Endothelial cell of umbilical vein (primary cell): ENCODE data around the gene PLEKHB2. TPM values are rescaled to one million over a fixed set of nuclear protein-coding genes. Genes with fewer than 3 reads are reported as not detected.
A peak's percentile ranks its signal among the peaks of the same experiment; 100 is the strongest.

ENCODE experiments used
- BruUV-seq: library from RNA; stranded (reverse); fragments of 400-500 nt; replicated peaks from 2 replicates; lab custom pipeline; 2021; lab: Mats Ljungman, UMichigan
- CTCF ChIA-PET: fragments of 300-600, 350-600 bp; sonication (Branson Sonifier 250); formaldehyde crosslinking; loops from one replicate; lab custom pipeline; 2021; ENCODE audit warnings: antibody characterized with exemption, inconsistent platforms; lab: Charles Lee
- POLR2A ChIA-PET: fragments of 300-600, 350-600 bp; sonication (Branson Sonifier 250); formaldehyde crosslinking; loops from one replicate; lab custom pipeline; 2021; ENCODE audit warnings: antibody characterized with exemption, inconsistent platforms; lab: Charles Lee
- DNase-seq: peaks from one replicate; pipeline ENCODE4 v3.0.0-alpha.2; 2011; ENCODE audit warnings: low read depth, low spot score
- FAIRE-seq: peaks from 2 replicates; lab custom pipeline; 2011; peaks lifted over from hg19 to GRCh38; lab: Jason Lieb, UNC
- H2AFZ ChIP-seq: 2 replicates; pipeline ENCODE4 v1.6.0; 2012; ENCODE audit warnings: low read depth, low read length, control low read depth, inconsistent platforms
- H3K27ac ChIP-seq: 2 replicates; pipeline ENCODE4 v1.5.1; 2011; ENCODE audit warnings: low read depth, mild to moderate bottlenecking, control low read depth, low read length, moderate library complexity; ENCODE audit not compliant: insufficient read depth
- H3K27me3 ChIP-seq, 2 experiments: 2 replicates each; pipeline versions ENCODE4 v1.6.0 to v1.6.1; 2011; ENCODE audit warnings: low read length in 2 of 2, mixed read lengths in 1 of 2; ENCODE audit not compliant: control insufficient read depth in 2 of 2, insufficient read depth in 2 of 2
- H3K36me3 ChIP-seq, 2 experiments: 2 replicates in 1 of 2; 3 replicates in 1 of 2; pipeline ENCODE4 v1.5.1; 2011; ENCODE audit warnings: low read length in 2 of 2, mild to moderate bottlenecking in 1 of 2, moderate library complexity in 1 of 2; ENCODE audit not compliant: control insufficient read depth in 2 of 2, insufficient read depth in 2 of 2; ENCODE audit errors: extremely low read depth in 1 of 2
- H3K4me1 ChIP-seq: 3 replicates; pipeline ENCODE4 v1.5.1; 2011; ENCODE audit warnings: mild to moderate bottlenecking, low read length; ENCODE audit not compliant: control insufficient read depth, insufficient read depth; ENCODE audit errors: extremely low read depth
- H3K4me2 ChIP-seq: 2 replicates; pipeline ENCODE4 v1.6.1; 2011; ENCODE audit warnings: low read length, control low read depth, mixed read lengths; ENCODE audit not compliant: insufficient read depth
- H3K4me3 ChIP-seq, 3 experiments: fragments of 200-600 bp in 1 of 3; sonication (generic), shearing (Covaris generic) in 1 of 3; replicated peaks in 1 of 3; 2 replicates each; pipeline ENCODE4 v1.5.1; 2011 to 2016; ENCODE audit warnings: control low read depth in 3 of 3, low read length in 3 of 3, mild to moderate bottlenecking in 2 of 3, inconsistent platforms in 1 of 3, low read depth in 1 of 3, moderate library complexity in 1 of 3; ENCODE audit not compliant: insufficient read depth in 1 of 3
- H3K79me2 ChIP-seq: 2 replicates; pipeline ENCODE4 v1.6.0; 2012; ENCODE audit warnings: low read length, inconsistent platforms; ENCODE audit not compliant: control insufficient read depth, insufficient read depth
- H3K9ac ChIP-seq: replicated peaks from 2 replicates; pipeline ENCODE3; 2011; ENCODE audit warnings: low read length, control low read depth; ENCODE audit not compliant: insufficient read depth; ENCODE audit errors: extremely low read depth
- H3K9me1 ChIP-seq: replicated peaks from 3 replicates; pipeline ENCODE4 v1.6.0; 2011; ENCODE audit warnings: mild to moderate bottlenecking, low read length; ENCODE audit not compliant: control insufficient read depth, insufficient read depth; ENCODE audit errors: extremely low read depth
- H3K9me3 ChIP-seq: replicated peaks from 2 replicates; pipeline ENCODE4 v1.5.1; 2012; ENCODE audit warnings: low read length, inconsistent platforms; ENCODE audit not compliant: control insufficient read depth, insufficient read depth
- H4K20me1 ChIP-seq: replicated peaks from 2 replicates; pipeline ENCODE3; 2011; ENCODE audit warnings: mild to moderate bottlenecking, low read length; ENCODE audit not compliant: control insufficient read depth, insufficient read depth; ENCODE audit errors: extremely low read depth
- CTCF ChIP-seq, 2 donors: IDR thresholded peaks; 1 replicate in 1 of 2; 2 replicates in 1 of 2; pipeline ENCODE4 v1.5.1; 2011; ENCODE audit warnings: low read length in 2 of 2, mild to moderate bottlenecking in 2 of 2, moderate library complexity in 2 of 2, control low read depth in 1 of 2, inconsistent platforms in 1 of 2, low read depth in 1 of 2; ENCODE audit not compliant: insufficient read depth in 1 of 2; ENCODE audit errors: extremely low read depth in 1 of 2
- EZH2 ChIP-seq: IDR thresholded peaks from 2 replicates; pipeline ENCODE4 v1.6.1; 2012; ENCODE audit warnings: borderline replicate concordance, low read depth, mild to moderate bottlenecking, moderate library complexity, low read length, inconsistent platforms; ENCODE audit not compliant: severe bottlenecking
- FOS ChIP-seq: IDR thresholded peaks from 2 replicates; pipeline ENCODE4 v1.6.1; 2011; ENCODE audit warnings: mild to moderate bottlenecking, low read length, moderate library complexity, borderline replicate concordance; ENCODE audit not compliant: insufficient read depth
- GATA2 ChIP-seq: IDR thresholded peaks from 2 replicates; pipeline ENCODE4 v1.7.0; 2011; ENCODE audit warnings: low read depth, mild to moderate bottlenecking, moderate library complexity, mixed read lengths, low read length; ENCODE audit not compliant: insufficient read length, insufficient read depth
- JUN ChIP-seq: IDR thresholded peaks from 2 replicates; pipeline ENCODE4 v1.6.1; 2011; ENCODE audit warnings: borderline replicate concordance, low read depth; ENCODE audit not compliant: insufficient read length, insufficient read depth
- MAX ChIP-seq: IDR thresholded peaks from 2 replicates; pipeline ENCODE4 v1.6.1; 2011; ENCODE audit not compliant: insufficient read depth, insufficient read length
- MYC ChIP-seq: IDR thresholded peaks from one replicate; pipeline ENCODE4 v1.6.1; 2011; ENCODE audit warnings: mild to moderate bottlenecking, low read depth, low read length
- POLR2A ChIP-seq: IDR thresholded peaks from 2 replicates; pipeline ENCODE4 v1.6.1; 2012; ENCODE audit warnings: low read depth, mild to moderate bottlenecking, control low read depth, low read length
- POLR2AphosphoS5 ChIP-seq: IDR thresholded peaks from 2 replicates; pipeline ENCODE4 v1.6.1; 2012; ENCODE audit warnings: low read depth, mild to moderate bottlenecking, control low read depth, low read length, moderate library complexity; ENCODE audit not compliant: insufficient read depth
- dilution Hi-C: fragments of 300-500 bp; cut with MboI; formaldehyde crosslinking; loops from one replicate; pipeline ENCODE4 v1.15.0; 2019; ENCODE audit warnings: low sequenced_read_pairs; ENCODE audit not compliant: extremely low pct_ligation_motif_present
- intact Hi-C: fragments of 100-400 bp; cut with micrococcal nuclease; formaldehyde crosslinking; loops from one replicate; pipeline ENCODE4 v1.10.0; 2022
- polyA plus RNA-seq, 4 experiments: library from polyadenylated mRNA; depleted of rRNA in 3 of 4; stranded (reverse) in 3 of 4; unstranded in 1 of 4; fragments of >200 nt; gene quantifications; 2 replicates each; pipeline versions ENCODE4 v1.2.1 to v1.2.3, GENCODE V29; 2011 to 2012; ENCODE audit warnings: missing spikeins in 1 of 4
- total RNA-seq: library from RNA; stranded (reverse); gene quantifications from 2 replicates; pipeline ENCODE4 v1.2.3, GENCODE V29; 2021

Gene PLEKHB2
- total and polyA plus RNA-seq, 2 donors (not counting 3 experiments of a cell fraction or from before 2014, with no cell fraction given): 56.5 to 56.8 TPM

GRCh38 chr2:131056204-131056931 is 48.8 kb upstream of the PLEKHB2 start:
- peak; percentile 12 for FAIRE-seq
- dilution Hi-C loops (no loop called here), intact Hi-C loops (no loop called here)
- ChIA-PET POLR2A (no interaction called here), CTCF (no interaction called here)
- peaks cover 65% of the 10 kb centered on the region for H3K79me2 ChIP-seq
- H2AFZ ChIP-seq: no peak overlapping the region
- DNase-seq: no peak
- no peaks in the 10 kb centered on the region for H3K27me3 ChIP-seq
- no peak overlapping the region for H3K4me3 ChIP-seq
- no peaks in the 10 kb centered on the region for H3K9me3 ChIP-seq
- BruUV-seq: no TSS peak
- H3K4me2 ChIP-seq: no peak overlapping the region
- H3K9ac ChIP-seq: no peak overlapping the region
- TF ChIP-seq EZH2: no peak
- no peak for TF ChIP-seq JUN
- TF ChIP-seq POLR2A: no peak
- no peak for TF ChIP-seq POLR2AphosphoS5
- TF ChIP-seq FOS: no peak
- TF ChIP-seq MAX: no peak
- TF ChIP-seq MYC: no peak
- TF ChIP-seq CTCF (IDR thresholded peaks at IDR 0.05; ENCODE audit: extremely low read depth in 1 of 2, insufficient read depth in 1 of 2, low read depth in 1 of 2, low read length in 2 of 2): no peak
- TF ChIP-seq GATA2: no peak
- H3K4me1 ChIP-seq: no peaks in the 10 kb centered on the region
- H4K20me1 ChIP-seq: peaks cover 8% of the 10 kb centered on the region
- no peaks in the 10 kb centered on the region for H3K9me1 ChIP-seq
- peaks cover 30 to 41% of the 10 kb centered on the region in 2 experiments for H3K36me3 ChIP-seq
- H3K27ac ChIP-seq: no peak overlapping the region
